HPDE6-E6E7 (cell line): ENCODE data around the gene PPP4R3B.

Source experiments
- DNase-seq: peaks from one replicate; pipeline ENCODE4 v3.0.0; 2011; ENCODE audit warnings: missing footprints; ENCODE audit errors: extremely low spot score

PPP4R3B gene

GRCh38 chr2:55617175-55618024 is at the start of gene PPP4R3B:
Gene PPP4R3B (minus strand): TSS chr2:55617622. CDS start chr2:55617285, 337 bp downstream.
- peak; percentile 88 for DNase-seq

- DNase-seq, result no peak
These were observed 35.8 kb upstream of the PPP4R3B start for GRCh38 chr2:55653255-55653654.

- no peak for DNase-seq
These were observed 31.8 kb upstream of the PPP4R3B start for GRCh38 chr2:55649211-55649610.

- no peak for DNase-seq
These were observed 19.4 kb upstream of the PPP4R3B start for GRCh38 chr2:55636831-55637230.

GRCh38 chr2:55628931-55629330 is 11.5 kb upstream of the PPP4R3B start:
- no peak for DNase-seq

- no peak for DNase-seq
These were observed 10.5 kb upstream of the PPP4R3B start for GRCh38 chr2:55627915-55628314.

- DNase-seq, result no peak
These were observed 4.4 kb upstream of the PPP4R3B start for GRCh38 chr2:55621802-55622201.

- no peak for DNase-seq
These were observed 2.8 kb upstream of the PPP4R3B start for GRCh38 chr2:55620123-55620779.

- peak; percentile 67 for DNase-seq
These were observed 1.0 kb upstream of the PPP4R3B start for GRCh38 chr2:55618275-55619055.

GRCh38 chr2:55618025-55618274 is 528 bp upstream of the PPP4R3B start:
- no peak for DNase-seq

- DNase-seq, result peak; percentile 26
These were observed 759 bp downstream of the PPP4R3B start for GRCh38 chr2:55616551-55617174.

- no peak for DNase-seq
These were observed 5.4 kb downstream of the PPP4R3B start for GRCh38 chr2:55611997-55612396.

- no peak for DNase-seq
These were observed 6.3 kb downstream of the PPP4R3B start for GRCh38 chr2:55610954-55611743.

- DNase-seq, result no peak
These were observed 7.4 kb downstream of the PPP4R3B start for GRCh38 chr2:55609938-55610578.

- DNase-seq, result no peak
These were observed 8.1 kb downstream of the PPP4R3B start for GRCh38 chr2:55609193-55609794.

- DNase-seq, result no peak
These were observed 9.7 kb downstream of the PPP4R3B start for GRCh38 chr2:55607717-55608116.

GRCh38 chr2:55604027-55604565 is 13.3 kb downstream of the PPP4R3B start:
- no peak for DNase-seq

GRCh38 chr2:55601849-55602248 is 15.6 kb downstream of the PPP4R3B start:
- no peak for DNase-seq

- DNase-seq, result no peak
These were observed 19.2 kb downstream of the PPP4R3B start for GRCh38 chr2:55598056-55598795.
